Loucy (cell line): Measurements from ENCODE around the gene COG4.
A peak's percentile ranks its signal among the peaks of the same experiment; 100 is the strongest.

Experiments used
- H2AFZ ChIP-seq: fragments of 200-600 bp; sonication (generic); 2 replicates; pipeline ENCODE4 v1.6.0; 2016; ENCODE audit warnings: antibody characterized with exemption, mild to moderate bottlenecking, low read length, moderate library complexity
- H3F3A ChIP-seq: fragments of 200-600 bp; 2 replicates; pipeline ENCODE4 v1.6.0; 2016; ENCODE audit warnings: antibody characterized with exemption, low read depth, mild to moderate bottlenecking
- H3K27me3 ChIP-seq: fragments of 200-600 bp; sonication (generic); 2 replicates; pipeline ENCODE4 v1.6.1; 2014; ENCODE audit warnings: low read length, mild to moderate bottlenecking; ENCODE audit not compliant: insufficient read depth, poor library complexity, severe bottlenecking
- H3K36me3 ChIP-seq: fragments of 200-600 bp; sonication (generic); 2 replicates; pipeline ENCODE4 v1.6.1; 2016; ENCODE audit warnings: low read length; ENCODE audit not compliant: insufficient read depth
- H3K4me1 ChIP-seq: fragments of 200-600 bp; sonication (generic); 2 replicates; pipeline ENCODE4 v1.5.1; 2014; ENCODE audit warnings: low read length, mild to moderate bottlenecking; ENCODE audit not compliant: insufficient read depth, poor library complexity, severe bottlenecking
- H3K4me2 ChIP-seq: fragments of 200-600 bp; sonication (generic); 2 replicates; pipeline ENCODE4 v1.6.0; 2014; ENCODE audit warnings: antibody characterized with exemption, low read length, low read depth, mild to moderate bottlenecking; ENCODE audit not compliant: poor library complexity, severe bottlenecking
- H3K4me3 ChIP-seq: fragments of 200-600 bp; sonication (generic); 2 replicates; pipeline ENCODE4 v1.5.1; 2014; ENCODE audit warnings: low read length, mild to moderate bottlenecking, mixed read lengths; ENCODE audit not compliant: poor library complexity, severe bottlenecking
- H3K79me2 ChIP-seq: fragments of 200-600 bp; sonication (generic); 2 replicates; pipeline ENCODE4 v1.6.1; 2014; ENCODE audit warnings: low read length; ENCODE audit not compliant: insufficient read depth
- H3K9ac ChIP-seq: fragments of 200-600 bp; sonication (generic); 2 replicates; pipeline ENCODE4 v1.6.0; 2014; ENCODE audit warnings: mild to moderate bottlenecking, low read depth, low read length, moderate library complexity; ENCODE audit not compliant: poor library complexity, severe bottlenecking
- H3K9me2 ChIP-seq: fragments of 200-600 bp; sonication (generic); replicated peaks from 2 replicates; pipeline ENCODE4 v1.6.1; 2016; ENCODE audit warnings: low read depth, low read length, mixed read lengths
- H3K9me3 ChIP-seq: fragments of 200-600 bp; sonication (generic); 2 replicates; pipeline ENCODE4 v1.6.1; 2014; ENCODE audit warnings: mild to moderate bottlenecking, antibody characterized with exemption, low read length, low read depth; ENCODE audit not compliant: insufficient read depth
- H4K20me1 ChIP-seq: fragments of 200-600 bp; sonication (generic); 2 replicates; pipeline ENCODE4 v1.6.0; 2014; ENCODE audit warnings: antibody characterized with exemption, low read length, mild to moderate bottlenecking; ENCODE audit not compliant: insufficient read depth, poor library complexity, severe bottlenecking
- CTCF ChIP-seq: fragments of 200-600 bp; sonication (generic); conservative IDR thresholded peaks from 2 replicates; pipeline ENCODE4 v1.5.1; 2014; ENCODE audit warnings: mild to moderate bottlenecking, antibody characterized with exemption, low read length
- EZH2phosphoT487 ChIP-seq: fragments of 200-600 bp; IDR thresholded peaks from 2 replicates; pipeline ENCODE4 v1.6.1; 2018; ENCODE audit warnings: antibody characterized with exemption, mild to moderate bottlenecking, moderate library complexity, borderline replicate concordance

COG4 gene

GRCh38 chr16:70508752-70509151, 14.6 kb downstream of the COG4 start:
- Histone ChIP-seq H4K20me1 (peaks cover 4% of the 10 kb centered on the region), H3F3A (no peaks in the 10 kb centered on the region), H3K9me3 (no peaks in the 10 kb centered on the region), H3K4me1 (peaks cover 6% of the 10 kb centered on the region), H3K9me2 (no peaks in the 10 kb centered on the region), H3K4me3 (peak overlapping the region; percentile 17), H2AFZ (peak overlapping the region; percentile 71), H3K4me2 (peak overlapping the region; percentile 65), H3K9ac (peak overlapping the region; percentile 16), H3K27me3 (no peaks in the 10 kb centered on the region), H3K36me3 (no peaks in the 10 kb centered on the region), H3K79me2 (no peaks in the 10 kb centered on the region)
- TF ChIP-seq CTCF (peak; percentile 71), EZH2phosphoT487 (no peak)

GRCh38 chr16:70496513-70496912, 26.8 kb downstream of the COG4 start:
- H4K20me1 ChIP-seq = no peaks in the 10 kb centered on the region
- H3K9ac ChIP-seq = no peak overlapping the region
- H3K79me2 ChIP-seq = no peaks in the 10 kb centered on the region
- H3K4me3 ChIP-seq = no peak overlapping the region
- H3K27me3 ChIP-seq = no peaks in the 10 kb centered on the region
- TF ChIP-seq CTCF (no peak), EZH2phosphoT487 (no peak)
- no peaks in the 10 kb centered on the region for H3K4me1 ChIP-seq
- no peak overlapping the region for H2AFZ ChIP-seq
- H3K36me3 ChIP-seq = peaks cover 4% of the 10 kb centered on the region; the same call in 1 of the 2 replicates
- H3K9me2 ChIP-seq = no peaks in the 10 kb centered on the region
- H3K4me2 ChIP-seq = no peak overlapping the region
- no peaks in the 10 kb centered on the region for H3K9me3 ChIP-seq
- no peaks in the 10 kb centered on the region for H3F3A ChIP-seq

GRCh38 chr16:70495425-70496182, 27.8 kb downstream of the COG4 start:
- no peak for TF ChIP-seq EZH2phosphoT487
- TF ChIP-seq CTCF = no peak
- no peaks in the 10 kb centered on the region for H3K4me1 ChIP-seq
- no peaks in the 10 kb centered on the region for H3K9me3 ChIP-seq
- no peaks in the 10 kb centered on the region for H3K27me3 ChIP-seq
- no peaks in the 10 kb centered on the region for H4K20me1 ChIP-seq
- no peaks in the 10 kb centered on the region for H3F3A ChIP-seq
- no peak overlapping the region for H3K4me3 ChIP-seq
- H3K9ac ChIP-seq = no peak overlapping the region
- no peak overlapping the region for H3K4me2 ChIP-seq
- no peaks in the 10 kb centered on the region for H3K9me2 ChIP-seq
- H3K36me3 ChIP-seq = peaks cover 4% of the 10 kb centered on the region; the same call in 1 of the 2 replicates
- no peaks in the 10 kb centered on the region for H3K79me2 ChIP-seq
- no peak overlapping the region for H2AFZ ChIP-seq
